GM10266 (cell line): ENCODE measurements around the gene KIAA1958.

Source experiments
- DNase-seq: peaks from one replicate; pipeline ENCODE4 v3.0.0; 2012; ENCODE audit errors: extremely low spot score
- CTCF ChIP-seq: IDR thresholded peaks from 2 replicates; pipeline ENCODE4 v1.5.1; 2012; ENCODE audit warnings: mild to moderate bottlenecking, low read depth; ENCODE audit not compliant: control insufficient read depth, insufficient read depth; ENCODE audit errors: missing control alignments

Gene KIAA1958

GRCh38 chr9:112475318-112475717 is 11.3 kb upstream of the KIAA1958 start:
- DNase-seq: no peak
- no peak for TF ChIP-seq CTCF

- TF ChIP-seq CTCF: no peak
- no peak for DNase-seq
Observed at GRCh38 chr9:112477330-112477729, 9.3 kb upstream of the KIAA1958 start.

- no peak for TF ChIP-seq CTCF
- DNase-seq: no peak
Observed at GRCh38 chr9:112479221-112479620, 7.4 kb upstream of the KIAA1958 start.

- DNase-seq: no peak
Observed at GRCh38 chr9:112484607-112485006, 2.0 kb upstream of the KIAA1958 start.

GRCh38 chr9:112485574-112485973 is 1.1 kb upstream of the KIAA1958 start:
- no peak for TF ChIP-seq CTCF
- no peak for DNase-seq

More at GRCh38 chr9:112484607-112485006, 2.0 kb upstream of the KIAA1958 start:
- TF ChIP-seq CTCF: no peak

- peak; percentile 78 for DNase-seq
- no peak for TF ChIP-seq CTCF
Observed at GRCh38 chr9:112487008-112487798, 576 bp downstream of the KIAA1958 start.

GRCh38 chr9:112487799-112488340 is 1.2 kb downstream of the KIAA1958 start:
- DNase-seq: peak; percentile 20
- no peak for TF ChIP-seq CTCF
